ENCODE results near the gene NLGN4Y. TPM values are rescaled to one million over a fixed set of nuclear protein-coding genes. Genes with fewer than 3 reads are reported as not detected.
A peak's percentile ranks its signal among the peaks of the same experiment; 100 is the strongest.

NLGN4Y gene
- total RNA-seq: under 1 TPM; 0.69 to 0.91 TPM

DNA sequence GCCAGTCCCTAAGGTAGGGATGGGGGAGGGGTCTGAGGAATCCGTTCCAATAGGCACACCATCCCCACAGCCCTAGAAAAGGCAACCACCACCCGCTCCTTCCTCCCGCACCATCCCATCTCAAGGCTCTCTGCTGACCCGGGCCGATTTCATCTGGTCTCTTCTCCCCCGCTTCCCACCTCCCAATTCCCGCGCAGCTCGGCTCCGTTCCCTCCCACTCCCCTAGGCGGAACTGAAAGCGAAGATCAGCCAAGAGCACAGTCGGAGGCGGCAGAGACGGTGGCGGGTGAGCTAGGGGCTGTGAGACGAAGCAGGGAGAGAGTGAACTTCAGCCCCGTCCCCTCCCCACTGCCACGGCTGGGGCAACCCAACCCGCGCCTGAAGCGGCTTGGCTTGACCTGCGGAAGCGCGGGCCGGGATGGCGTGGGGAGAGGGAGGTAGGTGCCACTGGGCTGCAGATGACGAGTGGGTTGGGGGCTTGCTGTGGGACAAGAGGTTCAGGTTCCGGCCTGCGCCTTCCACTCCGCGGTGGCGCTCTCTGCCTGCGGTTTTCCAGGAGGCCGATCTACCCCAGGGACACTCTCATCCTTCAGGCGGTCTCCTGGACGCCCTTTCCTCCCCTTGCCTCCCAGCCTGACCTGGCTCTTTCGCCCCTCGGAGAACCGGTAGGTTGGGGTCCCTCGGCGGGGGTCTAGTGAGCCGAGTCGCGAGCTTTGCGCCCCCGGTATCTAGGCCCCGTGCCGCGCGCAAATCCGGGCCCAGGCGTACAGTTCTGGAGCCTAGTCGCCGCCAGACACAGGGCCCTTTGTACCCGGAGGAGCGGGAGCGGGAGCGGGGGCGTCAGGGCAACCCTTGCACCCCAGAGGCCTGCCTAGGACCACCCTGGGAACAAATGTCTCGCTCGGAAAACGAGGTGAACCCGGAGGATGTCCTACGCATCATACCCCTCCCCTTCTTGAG lies at the start of gene NLGN4Y:
NLGN4Y (plus strand) TSS at position 258 of the 960 bp plus-strand sequence. CDS start 97,591 bp downstream, outside the sequence.
- DNase-seq (no peak), ATAC-seq (ENCODE audit: low read depth) (no peak)
- H3K4me1 Mint-ChIP-seq: peaks cover 4% of the 10 kb centered on the region
- H3K27ac Mint-ChIP-seq: no peak within 1 kb of the TSS
- peaks cover 21% of the 10 kb centered on the region for H3K27me3 Mint-ChIP-seq
- H3K9me3 Mint-ChIP-seq: no peaks in the 10 kb centered on the region
- no peaks in the 10 kb centered on the region for H3K36me3 Mint-ChIP-seq
- H3K4me3 Mint-ChIP-seq: peak within 1 kb of the TSS; percentile 48
- POLR2A ChIA-PET: no interaction called here

DNA sequence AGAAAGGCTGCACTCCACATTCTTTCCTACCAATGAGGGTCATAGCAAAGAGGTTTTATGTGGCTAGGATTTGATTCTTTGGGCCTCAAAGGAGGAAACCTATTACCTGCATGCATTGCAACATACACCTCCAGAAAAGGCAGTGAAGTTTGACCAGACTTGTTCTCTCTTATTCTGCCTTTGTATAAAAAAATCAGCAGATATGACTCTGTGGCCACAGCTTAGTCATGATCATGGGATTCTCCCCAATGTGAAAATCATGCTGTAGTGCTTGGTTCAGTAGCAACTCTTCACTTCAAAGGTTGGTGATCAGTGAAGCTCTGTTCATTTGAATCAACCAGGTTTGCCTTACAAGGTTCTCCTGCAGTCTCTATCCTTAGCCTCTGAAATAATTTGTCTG lies 38.4 kb upstream of the NLGN4Y start:
- H3K36me3 Mint-ChIP-seq: no peaks in the 10 kb centered on the region
- no peak overlapping the region for H3K4me3 Mint-ChIP-seq
- POLR2A ChIA-PET: no interaction called here
- ATAC-seq (ENCODE audit: low read depth) (no peak), DNase-seq (no peak)
- no peaks in the 10 kb centered on the region for H3K27me3 Mint-ChIP-seq
- no peak overlapping the region for H3K27ac Mint-ChIP-seq
- no peaks in the 10 kb centered on the region for H3K4me1 Mint-ChIP-seq
- no peaks in the 10 kb centered on the region for H3K9me3 Mint-ChIP-seq

GRCh38 chrY:14490226-14490625 lies 34.1 kb upstream of the NLGN4Y start:
- ATAC-seq (ENCODE audit: low read depth) (no peak), DNase-seq (no peak)
- no peaks in the 10 kb centered on the region for H3K36me3 Mint-ChIP-seq
- H3K27me3 Mint-ChIP-seq: no peaks in the 10 kb centered on the region
- no peak overlapping the region for H3K4me3 Mint-ChIP-seq
- no peak overlapping the region for H3K27ac Mint-ChIP-seq
- H3K9me3 Mint-ChIP-seq: peaks cover 1% of the 10 kb centered on the region
- POLR2A ChIA-PET: no interaction called here
- no peaks in the 10 kb centered on the region for H3K4me1 Mint-ChIP-seq

DNA sequence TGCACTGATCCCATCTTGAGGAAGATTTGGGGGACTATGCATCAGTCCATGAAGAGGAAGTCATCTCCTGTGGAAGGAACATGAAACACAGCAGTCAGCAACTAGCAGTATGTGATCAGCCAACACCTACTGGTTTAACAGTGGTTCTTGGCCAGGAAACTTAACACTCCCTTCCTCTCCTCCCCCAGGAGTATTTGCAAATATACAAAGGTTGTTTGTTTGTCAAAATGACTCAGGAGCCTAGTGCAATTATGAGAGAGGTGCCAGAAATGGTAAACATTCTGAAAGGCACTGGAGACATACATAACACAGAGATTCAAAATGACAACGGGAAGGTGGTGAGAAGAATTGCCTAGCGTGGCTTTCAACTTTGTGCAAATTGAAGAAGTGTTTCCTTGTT lies 26.3 kb upstream of the NLGN4Y start:
- ATAC-seq (ENCODE audit: low read depth) (no peak), DNase-seq (no peak)
- H3K4me3 Mint-ChIP-seq: no peak overlapping the region
- H3K4me1 Mint-ChIP-seq: no peaks in the 10 kb centered on the region
- H3K9me3 Mint-ChIP-seq: no peaks in the 10 kb centered on the region
- no peaks in the 10 kb centered on the region for H3K36me3 Mint-ChIP-seq
- no peak overlapping the region for H3K27ac Mint-ChIP-seq
- no peaks in the 10 kb centered on the region for H3K27me3 Mint-ChIP-seq
- POLR2A ChIA-PET: no interaction called here

DNA sequence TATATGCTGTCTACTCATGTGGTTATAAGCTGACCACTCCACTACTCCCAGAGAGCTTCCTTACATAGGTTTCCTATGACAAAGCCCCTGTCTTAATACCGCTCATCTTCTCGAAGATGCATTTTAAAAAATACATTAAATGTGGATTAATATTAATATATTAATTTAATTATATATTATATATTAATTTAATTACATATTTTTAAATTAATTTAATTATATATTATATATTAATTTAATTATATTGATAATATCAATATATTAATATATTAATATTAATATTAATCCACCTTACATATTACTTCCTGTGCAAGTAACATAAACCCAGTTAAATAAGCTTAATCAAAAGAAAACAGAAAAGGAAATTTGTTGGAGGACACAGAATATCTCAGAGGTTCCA lies 19.7 kb upstream of the NLGN4Y start:
- POLR2A ChIA-PET: no interaction called here
- Mint-ChIP-seq H3K4me3 (no peak overlapping the region), H3K4me1 (no peaks in the 10 kb centered on the region), H3K9me3 (no peaks in the 10 kb centered on the region), H3K27ac (no peak overlapping the region), H3K27me3 (no peaks in the 10 kb centered on the region), H3K36me3 (no peaks in the 10 kb centered on the region)
- DNase-seq (no peak), ATAC-seq (ENCODE audit: low read depth) (no peak)

DNA sequence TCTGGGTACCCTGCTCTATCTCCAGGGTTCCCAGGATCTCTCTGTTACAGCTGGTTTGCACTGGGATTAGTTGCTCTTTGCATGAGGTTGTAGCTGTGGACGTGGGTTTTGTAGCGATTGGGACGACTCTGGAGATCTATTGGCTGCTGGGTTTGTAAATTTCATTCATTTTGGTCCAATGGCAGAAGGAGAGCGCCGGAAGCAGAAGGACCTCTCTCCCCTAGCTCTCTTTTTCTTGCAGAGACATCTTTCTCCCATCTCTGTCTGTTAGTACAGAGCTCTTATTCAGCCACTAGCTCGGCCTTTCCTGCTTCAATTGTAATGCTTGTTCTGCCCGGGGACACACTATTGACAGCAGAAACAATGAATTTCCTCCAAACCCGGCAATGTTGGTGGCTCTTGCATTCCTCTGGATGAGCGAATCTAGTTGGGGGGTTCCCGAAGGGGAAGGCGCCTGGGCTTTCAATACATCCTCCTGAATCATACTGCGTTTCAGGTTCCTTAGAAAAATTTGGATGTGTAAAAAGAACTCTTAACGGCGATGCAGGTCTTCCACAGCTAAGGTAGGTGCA lies 1.9 kb upstream of the NLGN4Y start:
- ATAC-seq (ENCODE audit: low read depth) (no peak), DNase-seq (no peak)
- no peak overlapping the region for H3K27ac Mint-ChIP-seq
- H3K27me3 Mint-ChIP-seq: peaks cover 21% of the 10 kb centered on the region
- H3K36me3 Mint-ChIP-seq: no peaks in the 10 kb centered on the region
- H3K4me1 Mint-ChIP-seq: peaks cover 4% of the 10 kb centered on the region
- H3K9me3 Mint-ChIP-seq: peaks cover 1% of the 10 kb centered on the region
- no peak overlapping the region for H3K4me3 Mint-ChIP-seq
- POLR2A ChIA-PET: no interaction called here

- Mint-ChIP-seq H3K9me3 (no peaks in the 10 kb centered on the region), H3K4me3 (no peak overlapping the region), H3K27ac (no peak overlapping the region), H3K27me3 (peaks cover 21% of the 10 kb centered on the region), H3K36me3 (no peaks in the 10 kb centered on the region), H3K4me1 (peaks cover 4% of the 10 kb centered on the region)
- no peak for ATAC-seq (ENCODE audit: low read depth)
- POLR2A ChIA-PET: no interaction called here
- no peak for DNase-seq
Observed at GRCh38 chrY:14523491-14524271, 648 bp upstream of the NLGN4Y start.

GRCh38 chrY:14525315-14525714 lies 986 bp downstream of the NLGN4Y start:
- no peaks in the 10 kb centered on the region for H3K9me3 Mint-ChIP-seq
- peaks cover 21% of the 10 kb centered on the region for H3K27me3 Mint-ChIP-seq
- H3K36me3 Mint-ChIP-seq: no peaks in the 10 kb centered on the region
- H3K4me3 Mint-ChIP-seq: peak overlapping the region; percentile 42
- peaks cover 4% of the 10 kb centered on the region for H3K4me1 Mint-ChIP-seq
- POLR2A ChIA-PET: no interaction called here
- ATAC-seq (ENCODE audit: low read depth): no peak
- no peak overlapping the region for H3K27ac Mint-ChIP-seq
- no peak for DNase-seq

DNA sequence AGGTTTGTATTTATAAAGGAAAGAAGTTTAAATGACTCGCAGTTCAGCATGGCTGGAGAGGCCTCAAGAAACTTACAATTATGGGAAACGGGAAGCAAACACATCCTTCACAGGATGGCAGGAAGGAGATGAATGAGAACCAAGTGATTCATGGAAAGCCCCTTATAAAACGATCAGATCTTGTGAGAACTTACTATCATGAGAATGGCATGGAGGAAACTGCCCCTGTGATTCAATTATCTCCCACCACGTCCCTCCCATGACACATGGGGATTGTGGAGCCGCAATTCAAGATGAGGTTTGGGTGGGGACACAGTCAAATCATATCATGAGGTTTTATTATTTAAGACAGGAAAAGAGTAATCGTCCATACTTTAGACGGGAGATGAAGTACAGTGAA lies 4.0 kb downstream of the NLGN4Y start:
- H3K27me3 Mint-ChIP-seq: peaks cover 7% of the 10 kb centered on the region
- no peak overlapping the region for H3K27ac Mint-ChIP-seq
- no peaks in the 10 kb centered on the region for H3K9me3 Mint-ChIP-seq
- POLR2A ChIA-PET: no interaction called here
- no peak overlapping the region for H3K4me3 Mint-ChIP-seq
- H3K4me1 Mint-ChIP-seq: peaks cover 3% of the 10 kb centered on the region
- no peaks in the 10 kb centered on the region for H3K36me3 Mint-ChIP-seq
- DNase-seq (no peak), ATAC-seq (ENCODE audit: low read depth) (no peak)

- no peak for ATAC-seq (ENCODE audit: low read depth)
Observed at GRCh38 chrY:14536703-14537102, 12.4 kb downstream of the NLGN4Y start.

DNA sequence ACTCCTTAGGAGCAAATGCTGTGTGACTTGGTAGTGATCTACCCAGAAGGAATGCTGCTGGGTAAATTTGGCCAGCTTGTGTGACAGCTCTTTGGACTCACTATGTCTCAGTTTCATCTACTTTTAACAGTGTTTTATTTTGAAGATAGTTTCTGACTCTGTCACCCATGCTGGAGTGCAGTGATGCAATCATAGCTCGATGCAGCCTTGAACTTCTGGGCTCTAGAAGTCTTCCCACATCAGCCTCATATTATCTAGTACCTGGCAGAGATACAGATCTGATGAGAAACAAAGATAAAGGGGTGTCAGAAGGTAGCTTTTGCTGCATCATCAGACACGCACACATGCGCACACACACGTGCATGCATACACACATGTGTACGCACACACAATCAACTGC lies 19.2 kb downstream of the NLGN4Y start:
- H3K27me3 Mint-ChIP-seq: no peaks in the 10 kb centered on the region
- no peaks in the 10 kb centered on the region for H3K4me1 Mint-ChIP-seq
- H3K4me3 Mint-ChIP-seq: no peak overlapping the region
- ATAC-seq (ENCODE audit: low read depth) (no peak), DNase-seq (no peak)
- H3K9me3 Mint-ChIP-seq: no peaks in the 10 kb centered on the region
- H3K27ac Mint-ChIP-seq: no peak overlapping the region
- H3K36me3 Mint-ChIP-seq: no peaks in the 10 kb centered on the region
- POLR2A ChIA-PET: no interaction called here

More at GRCh38 chrY:14536703-14537102, 12.4 kb downstream of the NLGN4Y start:
- Mint-ChIP-seq H3K4me1 (no peaks in the 10 kb centered on the region), H3K27me3 (no peaks in the 10 kb centered on the region), H3K4me3 (no peak overlapping the region), H3K36me3 (no peaks in the 10 kb centered on the region), H3K9me3 (no peaks in the 10 kb centered on the region), H3K27ac (no peak overlapping the region)
- no peak for DNase-seq
- POLR2A ChIA-PET: no interaction called here

DNA sequence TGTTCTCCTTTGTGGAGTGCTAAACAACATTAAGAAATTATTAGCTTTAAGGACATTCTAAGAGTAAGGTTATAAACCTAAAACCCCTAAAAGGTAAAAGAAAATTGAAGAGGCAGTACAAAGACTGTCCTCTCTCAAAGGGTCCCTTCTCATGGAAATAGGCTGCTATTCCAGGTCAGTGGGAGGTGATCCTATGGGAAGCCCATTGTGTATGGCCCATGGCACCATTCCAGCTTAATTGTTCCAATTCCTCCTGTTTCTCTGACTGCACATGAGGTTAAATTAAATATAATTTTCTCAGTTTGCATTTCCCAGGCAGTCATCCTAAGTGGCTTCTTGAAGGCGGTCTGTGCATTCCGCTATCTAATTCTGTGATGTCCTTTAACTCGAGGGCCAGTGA lies 57.0 kb downstream of the NLGN4Y start:
- DNase-seq: no peak
- no peaks in the 10 kb centered on the region for H3K36me3 Mint-ChIP-seq
- H3K27me3 Mint-ChIP-seq: no peaks in the 10 kb centered on the region
- no peak overlapping the region for H3K4me3 Mint-ChIP-seq
- POLR2A ChIA-PET: no interaction called here
- H3K27ac Mint-ChIP-seq: no peak overlapping the region
- ATAC-seq (ENCODE audit: low read depth): no peak
- H3K9me3 Mint-ChIP-seq: no peaks in the 10 kb centered on the region
- no peaks in the 10 kb centered on the region for H3K4me1 Mint-ChIP-seq

GRCh38 chrY:14586725-14587124 lies 62.4 kb downstream of the NLGN4Y start:
- H3K4me3 Mint-ChIP-seq: no peak overlapping the region
- no peaks in the 10 kb centered on the region for H3K36me3 Mint-ChIP-seq
- POLR2A ChIA-PET: no interaction called here
- H3K27ac Mint-ChIP-seq: no peak overlapping the region
- peaks cover 4% of the 10 kb centered on the region for H3K9me3 Mint-ChIP-seq
- H3K27me3 Mint-ChIP-seq: no peaks in the 10 kb centered on the region
- H3K4me1 Mint-ChIP-seq: no peaks in the 10 kb centered on the region
- no peak for DNase-seq
- ATAC-seq (ENCODE audit: low read depth): no peak

GRCh38 chrY:14601372-14601771 lies 77.0 kb downstream of the NLGN4Y start:
- POLR2A ChIA-PET: no interaction called here
- Mint-ChIP-seq H3K36me3 (no peaks in the 10 kb centered on the region), H3K4me1 (no peaks in the 10 kb centered on the region), H3K27me3 (no peaks in the 10 kb centered on the region), H3K27ac (no peak overlapping the region), H3K9me3 (peaks cover 3% of the 10 kb centered on the region), H3K4me3 (no peak overlapping the region)
- ATAC-seq (ENCODE audit: low read depth): no peak
- DNase-seq: no peak

Data from activated naive CD8-positive, alpha-beta T cell treated with anti-CD3 and anti-CD28 coated beads, Interleukin-2, amount 10 ng/mL, durations not matched to agents 7 days and 5 days (primary cell).